Body of pancreas (tissue), 4 donors: ENCODE data around the gene DRC3. TPM values are rescaled to one million over a fixed set of nuclear protein-coding genes. Genes with fewer than 3 reads are reported as not detected.

Source experiments
- ATAC-seq: fragments of 150-250 bp; one replicate; pipeline ENCODE4 v1.9.1; 2016
- DNase-seq, 4 donors: peaks; one replicate each; pipeline ENCODE4 v3.0.0-alpha.2; 2019
- H3K27ac ChIP-seq, 4 donors: fragments of 200-600 bp; sonication (generic); 1 replicate in 3 of 4; 2 replicates in 1 of 4; pipeline versions ENCODE4 v1.5.1 to v1.6.1; 2016 to 2019; ENCODE audit warnings: mild to moderate bottlenecking in 1 of 4, mixed read lengths in 1 of 4, moderate library complexity in 1 of 4
- H3K27me3 ChIP-seq, 2 donors: fragments of 200-600 bp; sonication (generic); one replicate each; pipeline ENCODE4 v1.6.0; 2016; ENCODE audit warnings: mild to moderate bottlenecking in 1 of 2
- H3K36me3 ChIP-seq, 2 donors: fragments of 200-600 bp; sonication (generic); replicated peaks in 1 of 2; 2 replicates each; pipeline ENCODE4 v1.5.1; 2016; ENCODE audit warnings: low read depth in 2 of 2; ENCODE audit not compliant: insufficient read depth in 1 of 2
- H3K4me1 ChIP-seq: fragments of 200-600 bp; sonication (generic); one replicate; pipeline ENCODE4 v1.6.0; 2016
- H3K4me3 ChIP-seq, 2 donors: fragments of 200-600 bp; sonication (generic); 1 replicate in 1 of 2; 2 replicates in 1 of 2; pipeline ENCODE4 v1.5.1; 2016 to 2019
- H3K9me3 ChIP-seq, 3 donors: fragments of 200-600 bp; sonication (generic); 1 replicate in 2 of 3; 2 replicates in 1 of 3; pipeline ENCODE4 v1.5.1; 2016
- POLR2A ChIP-seq, 3 donors: fragments of 450-650 bp; IDR thresholded peaks; one replicate each; pipeline ENCODE4 v1.6.1; 2016; ENCODE audit warnings: antibody characterized with exemption in 3 of 3, mild to moderate bottlenecking in 2 of 3
- WGBS, 2 donors: methylation state at CpG; one replicate each; pipeline ENCODE4 v1.1.5; 2017; 5-methylcytosine and 5-hydroxymethylcytosine counted together
- intact Hi-C: fragments of 100-400 bp; cut with DNase I; formaldehyde crosslinking; loops from one replicate; pipeline ENCODE4 v1.15.1; 2023
- total RNA-seq, 2 donors: library from RNA; depleted of rRNA; stranded (reverse); fragments of >200 nt; gene quantifications; one replicate each; pipeline ENCODE4 v1.1.0, GENCODE V29; 2016
- TF ChIP-seq, protein P1 (sequence below), 7 experiments: fragments of 450-650 bp in 4 of 7; fragments of 200-600 bp in 3 of 7; sonication (generic) in 3 of 7; IDR thresholded peaks; one replicate each; pipeline ENCODE4 v1.5.1; 2016 to 2019; ENCODE audit warnings: antibody characterized with exemption in 7 of 7

The DRC3 gene
- total RNA-seq, 2 donors from 2014 or later: 2.9 to 6.9 TPM

- no peak for DNase-seq
- TF ChIP-seq POLR2A (IDR thresholded peaks at IDR 0.05): no peak
- TF ChIP-seq, protein P1, sequence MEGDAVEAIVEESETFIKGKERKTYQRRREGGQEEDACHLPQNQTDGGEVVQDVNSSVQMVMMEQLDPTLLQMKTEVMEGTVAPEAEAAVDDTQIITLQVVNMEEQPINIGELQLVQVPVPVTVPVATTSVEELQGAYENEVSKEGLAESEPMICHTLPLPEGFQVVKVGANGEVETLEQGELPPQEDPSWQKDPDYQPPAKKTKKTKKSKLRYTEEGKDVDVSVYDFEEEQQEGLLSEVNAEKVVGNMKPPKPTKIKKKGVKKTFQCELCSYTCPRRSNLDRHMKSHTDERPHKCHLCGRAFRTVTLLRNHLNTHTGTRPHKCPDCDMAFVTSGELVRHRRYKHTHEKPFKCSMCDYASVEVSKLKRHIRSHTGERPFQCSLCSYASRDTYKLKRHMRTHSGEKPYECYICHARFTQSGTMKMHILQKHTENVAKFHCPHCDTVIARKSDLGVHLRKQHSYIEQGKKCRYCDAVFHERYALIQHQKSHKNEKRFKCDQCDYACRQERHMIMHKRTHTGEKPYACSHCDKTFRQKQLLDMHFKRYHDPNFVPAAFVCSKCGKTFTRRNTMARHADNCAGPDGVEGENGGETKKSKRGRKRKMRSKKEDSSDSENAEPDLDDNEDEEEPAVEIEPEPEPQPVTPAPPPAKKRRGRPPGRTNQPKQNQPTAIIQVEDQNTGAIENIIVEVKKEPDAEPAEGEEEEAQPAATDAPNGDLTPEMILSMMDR (IDR thresholded peaks at IDR 0.05): no peak
- Histone ChIP-seq H3K27ac (no peak overlapping the region), H3K9me3 (no peaks in the 10 kb centered on the region), H3K4me1 (peaks cover 19% of the 10 kb centered on the region), H3K36me3 (no peaks in the 10 kb centered on the region), H3K27me3 (no peaks in the 10 kb centered on the region), H3K4me3 (no peak overlapping the region)
- WGBS, 2 donors: 91 to 98% methylated on average over 8 to 15 of the region's 15 CpGs
- ATAC-seq: no peak
- intact Hi-C loops: no loop called here
Observed at GRCh38 chr17:18018411-18018921, 45.8 kb downstream of the DRC3 start.

DNA sequence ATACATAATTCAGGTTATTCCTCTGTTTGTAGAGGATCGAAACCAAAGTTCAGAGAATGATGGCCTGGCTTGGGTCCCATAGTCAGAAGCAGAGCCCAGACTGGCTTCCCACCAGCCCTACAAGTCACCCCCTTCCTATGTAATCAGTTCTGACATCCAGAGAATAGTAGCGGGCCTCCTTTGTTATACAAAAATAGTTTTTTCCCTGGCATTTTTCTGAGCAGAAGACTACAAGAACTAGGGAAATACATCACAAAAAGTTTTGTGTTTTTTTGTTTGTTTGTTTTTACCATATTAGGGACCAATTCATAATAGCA, 47.1 kb downstream of the DRC3 start:
- ATAC-seq: no peak
- no peak for DNase-seq
- WGBS, 2 donors: 72 to 77% methylated on average over 2 of the region's 2 CpGs
- no peak overlapping the region for H3K4me3 ChIP-seq
- H3K36me3 ChIP-seq: no peaks in the 10 kb centered on the region
- intact Hi-C loops: loop anchor here (10.0 kb wide), 2 partner anchors 125 to 345 kb away; no protein-coding TSS in a partner anchor
- TF ChIP-seq, protein P1 (IDR thresholded peaks at IDR 0.05): no peak
- TF ChIP-seq POLR2A (IDR thresholded peaks at IDR 0.05): no peak
- H3K27ac ChIP-seq: no peak overlapping the region
- no peaks in the 10 kb centered on the region for H3K27me3 ChIP-seq
- H3K9me3 ChIP-seq: no peaks in the 10 kb centered on the region
- peaks cover 19% of the 10 kb centered on the region for H3K4me1 ChIP-seq

- no peak overlapping the region for H3K27ac ChIP-seq
- TF ChIP-seq POLR2A (IDR thresholded peaks at IDR 0.05): no peak
- TF ChIP-seq, protein P1 (IDR thresholded peaks at IDR 0.05): no peak
- DNase-seq: no peak
- ATAC-seq: no peak
- H3K4me1 ChIP-seq: peaks cover 19% of the 10 kb centered on the region
- WGBS, 2 donors: 96 to 100% methylated on average over 3 to 6 of the region's 6 CpGs
- intact Hi-C loops: loop anchor here (10.0 kb wide), 2 partner anchors 126 to 346 kb away; no protein-coding TSS in a partner anchor
- H3K36me3 ChIP-seq: no peaks in the 10 kb centered on the region
- no peak overlapping the region for H3K4me3 ChIP-seq
- H3K27me3 ChIP-seq: no peaks in the 10 kb centered on the region
- no peaks in the 10 kb centered on the region for H3K9me3 ChIP-seq
Observed at GRCh38 chr17:18020971-18021370, 48.3 kb downstream of the DRC3 start.

- TF ChIP-seq, protein P1 (IDR thresholded peaks at IDR 0.05): no peak
- no peak for TF ChIP-seq POLR2A (IDR thresholded peaks at IDR 0.05)
- peaks cover 19% of the 10 kb centered on the region for H3K4me1 ChIP-seq
- no peaks in the 10 kb centered on the region for H3K9me3 ChIP-seq
- no peaks in the 10 kb centered on the region for H3K27me3 ChIP-seq
- H3K4me3 ChIP-seq: no peak overlapping the region
- H3K36me3 ChIP-seq: no peaks in the 10 kb centered on the region
- ATAC-seq (no peak), DNase-seq (no peak)
- no peak overlapping the region for H3K27ac ChIP-seq
- intact Hi-C loops: loop anchor here (10.0 kb wide), 2 partner anchors 127 to 347 kb away; no protein-coding TSS in a partner anchor
- 93 to 95% methylated on average over 5 of the region's 5 CpGs for WGBS, 2 donors
Observed at GRCh38 chr17:18021372-18021771, 48.7 kb downstream of the DRC3 start.
